Stimulated activated naive CD8-positive, alpha-beta T cell treated with anti-CD3 and anti-CD28 coated beads, Interleukin-15, Interleukin-2, amounts not matched to agents 100 U/mL and 50 U/mL, for 24 hours (primary cell): ENCODE results near the gene SCAI.
"Not testable (repeated sequence)": the region's sequence is repeated elsewhere in the genome, so short reads cannot be mapped to it uniquely, and the experiment has no call there.

Experiments used
- ATAC-seq: fragments of 150-1000 bp; cut with Tn5 transposase; one replicate; pipeline ENCODE4 v1.10.0; 2021
- DNase-seq: peaks from one replicate; pipeline ENCODE4 v3.0.0; 2021

SCAI gene

DNA sequence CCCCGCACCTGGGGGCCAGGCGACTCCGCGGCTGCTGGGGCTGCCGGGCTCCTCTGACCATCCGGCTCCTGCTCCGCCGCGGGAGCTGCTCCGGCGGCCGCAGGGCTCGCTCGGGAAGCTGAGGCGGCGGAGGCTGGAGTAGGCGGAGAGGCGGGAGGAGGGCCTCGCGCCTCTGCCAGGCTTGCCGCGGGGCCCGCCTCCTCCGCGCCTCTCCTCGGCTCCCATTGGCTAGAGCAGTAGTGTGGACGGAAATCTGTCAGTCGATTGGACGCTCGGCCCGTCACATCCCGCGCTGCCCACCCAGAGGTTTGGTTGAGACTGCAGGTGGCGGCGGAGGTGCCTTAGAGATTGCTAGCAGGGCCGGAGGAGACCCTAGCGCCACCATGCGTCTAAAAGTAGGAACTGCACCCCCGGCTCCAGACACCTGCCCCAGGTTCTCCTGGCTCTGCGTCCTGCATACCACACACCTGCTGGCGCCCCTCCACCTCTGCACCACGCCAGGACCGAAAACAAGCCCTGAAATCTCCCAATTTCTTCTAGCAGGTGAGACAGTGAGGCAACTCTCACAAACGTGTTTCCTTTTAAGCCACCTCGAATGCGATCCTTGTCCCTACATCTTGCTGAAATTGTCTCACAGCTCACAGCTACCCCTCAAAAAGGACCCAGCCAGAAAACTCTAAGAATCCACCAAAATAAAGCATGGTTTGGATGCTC is at the start of gene SCAI:
Gene SCAI, minus strand, starts transcription at position 152 of the 714 bp plus-strand sequence. Its CDS starts 91 bp downstream, at position 61.
- peak; percentile 96 for DNase-seq
- peak; percentile 100 for ATAC-seq

DNA sequence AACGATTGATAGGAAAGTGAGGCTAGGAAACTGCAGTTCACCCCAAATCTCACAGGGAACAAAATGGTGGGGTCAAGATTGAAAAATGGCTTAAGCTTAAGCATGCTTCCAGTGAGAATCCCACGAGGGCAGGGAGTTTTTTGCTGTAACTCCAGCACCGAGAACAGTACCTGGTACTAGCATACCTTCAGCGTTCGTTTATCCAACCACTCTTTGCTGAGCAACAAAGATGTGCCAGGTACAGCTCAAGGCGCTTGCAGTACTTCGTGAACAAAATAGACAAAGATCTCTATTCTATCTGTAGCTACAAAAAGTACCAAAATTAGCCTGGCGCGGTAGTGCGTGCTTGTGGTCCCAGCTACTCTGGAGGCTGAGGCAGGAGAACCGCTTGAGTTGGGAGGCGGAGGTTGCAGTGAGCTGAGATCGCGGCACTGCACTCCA is 47.1 kb upstream of the SCAI start:
- DNase-seq: peak; percentile 31

DNA sequence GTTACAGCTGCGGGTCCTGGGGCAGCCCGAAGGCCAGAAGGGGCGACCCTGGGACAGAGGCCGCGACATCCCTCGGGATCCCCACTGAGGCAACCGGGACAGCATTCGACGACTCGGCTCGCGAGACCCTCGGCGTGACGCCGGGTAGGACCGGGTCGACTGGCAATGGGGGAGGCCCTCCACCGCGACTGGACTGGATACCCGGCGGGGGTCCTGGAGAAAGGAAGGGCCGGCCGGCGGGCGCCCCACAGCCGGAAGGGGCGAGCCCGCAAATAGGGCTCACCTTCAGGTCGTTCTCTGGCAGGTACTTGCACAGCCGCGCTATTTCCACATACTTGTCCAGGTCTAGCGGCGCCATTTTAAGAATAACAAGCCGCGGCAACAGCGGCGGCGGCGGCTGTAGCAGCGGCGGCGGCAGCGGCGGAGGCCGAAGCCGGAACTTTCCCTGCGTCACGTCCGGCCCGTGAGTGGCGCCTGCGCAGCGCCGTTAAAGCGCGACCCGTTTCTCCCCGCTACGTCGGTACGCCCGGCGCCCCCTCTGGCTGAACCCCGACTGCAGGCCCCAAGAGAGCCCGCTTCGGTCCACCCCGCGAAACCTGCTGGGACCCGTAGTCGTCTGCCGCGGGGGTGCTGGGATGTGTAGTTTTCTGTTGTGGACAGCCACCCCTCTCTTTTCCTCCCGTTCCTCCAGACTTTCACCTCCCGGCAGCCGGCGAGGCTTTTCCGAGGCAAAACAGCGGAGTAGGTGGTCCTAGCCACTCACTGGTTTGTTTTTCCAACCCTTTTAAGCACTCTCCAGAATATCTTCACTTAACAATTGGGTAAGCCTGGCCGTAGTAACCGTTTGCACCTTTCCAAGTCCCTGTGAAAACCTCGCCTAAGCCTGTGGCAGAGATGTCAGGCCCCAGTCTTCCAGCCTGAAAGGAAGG is 46.3 kb upstream of the SCAI start, which contains the start of gene PPP6C:
Gene PPP6C, minus strand, starts transcription at position 443 of the 929 bp plus-strand sequence. Its CDS starts 85 bp downstream, at position 358.
- ATAC-seq: peak; percentile 98

More for the DNA sequence above, 47.1 kb upstream of the SCAI start:
- ATAC-seq: no peak

DNA sequence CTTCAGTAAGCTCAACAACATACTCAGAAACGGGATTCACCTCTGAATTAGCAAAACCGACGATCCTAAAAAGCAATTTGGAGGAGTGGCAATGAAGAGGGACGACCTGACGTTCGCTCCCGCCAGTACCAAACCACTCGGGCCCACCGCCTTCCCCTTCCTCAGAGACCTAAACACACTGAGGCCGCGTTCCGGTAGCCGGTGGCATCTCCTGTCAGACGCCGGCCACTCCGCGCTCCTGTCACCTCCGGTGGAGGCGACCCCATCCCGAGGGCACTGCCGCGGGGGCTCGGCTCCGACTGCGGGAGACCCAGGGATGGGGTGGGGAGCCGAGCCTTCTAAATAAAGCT is 45.7 kb upstream of the SCAI start:
- ATAC-seq: peak; percentile 1
- peak; percentile 51 for DNase-seq

More for the DNA sequence above, 46.3 kb upstream of the SCAI start, which contains the start of gene PPP6C:
- DNase-seq: peak; percentile 99

DNA sequence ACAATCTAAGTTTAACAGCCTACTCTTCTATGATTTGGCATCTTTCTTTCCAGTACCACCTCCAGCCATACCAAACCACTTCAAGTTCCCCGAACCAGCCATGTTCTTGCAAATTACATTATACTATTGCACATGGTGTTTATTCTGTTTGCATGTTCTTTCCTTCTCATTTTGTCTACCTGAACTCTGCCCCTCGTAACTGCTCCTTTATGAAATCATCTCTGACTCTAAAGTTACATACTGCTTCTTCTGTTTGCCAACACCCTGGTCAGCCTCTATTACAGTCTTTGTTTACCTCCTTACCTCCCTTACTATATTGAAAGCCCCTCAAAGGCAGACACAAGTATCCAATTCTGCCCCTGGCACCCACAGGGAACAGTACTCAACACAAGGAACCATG is 40.2 kb upstream of the SCAI start:
- ATAC-seq: no peak
- DNase-seq: no peak

DNA sequence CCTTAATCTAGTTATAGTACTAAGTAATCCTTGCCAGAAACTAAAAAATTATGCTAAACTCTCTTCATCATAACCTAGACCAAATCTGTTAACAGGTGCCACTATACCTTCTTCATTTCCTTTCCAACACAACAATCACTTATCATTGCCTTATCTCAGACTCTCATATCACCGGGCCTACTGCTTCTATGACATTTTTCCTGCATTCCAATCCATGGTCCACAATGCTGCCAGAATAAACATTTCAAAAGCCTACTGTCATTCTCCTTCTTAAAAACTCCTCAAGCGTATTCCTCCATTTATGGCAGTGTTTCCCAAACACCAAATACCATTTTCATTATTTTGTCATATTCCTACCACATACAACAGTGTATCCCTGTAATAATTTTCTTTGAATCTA is 39.7 kb upstream of the SCAI start:
- no peak for ATAC-seq
- DNase-seq: no peak

DNA sequence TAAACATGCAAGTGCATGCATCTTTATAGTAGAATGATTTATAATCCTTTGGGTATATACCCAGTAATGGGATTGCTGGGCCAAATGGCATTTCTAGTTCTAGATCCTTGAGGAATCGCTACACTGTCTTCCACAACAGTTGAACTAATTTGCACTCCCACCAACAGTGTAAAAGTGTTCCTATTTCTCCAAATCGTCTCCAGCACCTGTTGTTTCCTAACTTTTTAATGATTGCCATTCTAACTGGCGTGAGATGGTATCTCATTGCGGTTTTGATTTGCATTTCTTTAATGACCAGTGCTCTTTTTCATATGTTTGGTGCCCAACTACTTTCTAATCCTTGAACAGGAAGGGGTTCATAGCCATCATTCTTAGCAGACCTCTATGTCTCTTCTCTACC is 38.4 kb upstream of the SCAI start:
- ATAC-seq: not testable (repeated sequence)

DNA sequence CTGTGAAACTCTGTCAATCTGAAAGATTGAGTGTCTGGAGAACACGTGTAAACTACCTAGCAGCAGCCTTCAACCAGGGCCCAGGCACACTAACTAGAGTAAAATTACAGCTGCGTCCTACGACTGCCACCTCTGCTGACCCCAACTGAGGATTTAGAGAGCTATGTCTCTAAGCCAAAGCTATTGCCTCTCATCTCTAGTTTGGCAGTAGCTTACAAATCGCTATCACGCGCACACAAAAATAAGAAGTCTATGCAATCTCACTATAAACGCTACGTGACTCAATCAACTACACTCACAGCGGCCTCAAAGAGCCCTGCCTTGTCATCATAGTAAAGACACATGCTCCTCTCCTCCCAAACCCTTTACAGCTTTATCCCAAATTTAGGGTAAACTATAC is 37.5 kb upstream of the SCAI start:
- no peak for ATAC-seq

More for the DNA sequence above, 38.4 kb upstream of the SCAI start:
- DNase-seq: not testable (repeated sequence)

DNA sequence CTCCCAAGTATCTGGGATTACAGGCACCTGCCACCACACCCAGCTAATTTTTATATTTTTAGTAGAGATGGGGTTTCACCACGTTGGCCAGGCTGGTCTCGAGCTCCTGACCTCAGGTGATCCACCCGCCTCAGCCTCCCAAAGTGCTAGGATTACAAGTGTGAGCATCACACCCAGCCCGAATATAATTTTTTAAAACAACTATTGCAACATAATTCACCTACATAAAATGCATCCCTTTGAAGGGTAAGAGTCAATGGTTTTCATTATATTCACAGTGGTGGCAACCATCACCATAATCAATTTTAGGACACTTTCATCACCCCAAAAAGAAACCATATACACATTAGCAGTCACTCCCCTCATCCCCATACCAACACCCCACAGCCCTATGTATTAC is 36.4 kb upstream of the SCAI start:
- not testable (repeated sequence) for DNase-seq, ATAC-seq

More for the DNA sequence above, 37.5 kb upstream of the SCAI start:
- no peak for DNase-seq

DNA sequence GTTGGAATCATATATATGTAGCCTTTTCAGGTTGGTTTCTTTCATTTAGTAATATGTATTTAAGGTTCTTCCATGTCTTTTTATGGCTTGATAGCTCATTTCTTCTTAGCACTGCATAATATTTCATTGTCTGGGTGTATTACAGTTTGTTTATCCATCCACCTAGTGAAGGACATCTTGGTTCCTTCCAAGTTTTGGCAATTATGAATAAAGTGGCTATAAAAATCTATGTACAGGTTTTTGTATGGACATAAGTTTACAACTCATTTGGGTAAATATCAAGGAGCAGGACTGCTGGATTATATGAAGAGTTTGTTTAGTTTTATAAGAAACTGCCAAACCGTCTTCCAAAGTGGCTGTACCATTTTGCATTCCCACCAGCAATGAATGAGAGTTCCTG is 34.6 kb upstream of the SCAI start:
- ATAC-seq: no peak
- no peak for DNase-seq

DNA sequence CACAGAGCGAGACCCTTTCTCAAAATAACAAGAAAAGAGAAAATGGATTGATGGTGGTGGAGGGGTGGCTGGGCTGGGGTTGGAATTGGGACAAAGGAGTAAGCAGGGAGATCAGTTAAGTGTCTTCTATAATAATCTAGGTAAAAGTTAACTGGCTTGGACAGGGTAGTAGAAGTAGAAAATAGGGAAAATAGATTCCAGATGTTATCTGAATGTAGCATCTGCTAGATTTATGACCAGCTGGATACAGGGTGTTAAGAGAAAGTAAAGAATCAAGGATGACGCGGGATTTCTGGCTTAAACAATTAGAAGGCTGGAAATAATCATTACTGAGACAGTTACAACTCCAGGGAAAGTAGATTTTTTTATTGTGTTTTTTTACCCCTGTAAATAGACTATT is 33.3 kb upstream of the SCAI start:
- ATAC-seq (no peak), DNase-seq (no peak)

DNA sequence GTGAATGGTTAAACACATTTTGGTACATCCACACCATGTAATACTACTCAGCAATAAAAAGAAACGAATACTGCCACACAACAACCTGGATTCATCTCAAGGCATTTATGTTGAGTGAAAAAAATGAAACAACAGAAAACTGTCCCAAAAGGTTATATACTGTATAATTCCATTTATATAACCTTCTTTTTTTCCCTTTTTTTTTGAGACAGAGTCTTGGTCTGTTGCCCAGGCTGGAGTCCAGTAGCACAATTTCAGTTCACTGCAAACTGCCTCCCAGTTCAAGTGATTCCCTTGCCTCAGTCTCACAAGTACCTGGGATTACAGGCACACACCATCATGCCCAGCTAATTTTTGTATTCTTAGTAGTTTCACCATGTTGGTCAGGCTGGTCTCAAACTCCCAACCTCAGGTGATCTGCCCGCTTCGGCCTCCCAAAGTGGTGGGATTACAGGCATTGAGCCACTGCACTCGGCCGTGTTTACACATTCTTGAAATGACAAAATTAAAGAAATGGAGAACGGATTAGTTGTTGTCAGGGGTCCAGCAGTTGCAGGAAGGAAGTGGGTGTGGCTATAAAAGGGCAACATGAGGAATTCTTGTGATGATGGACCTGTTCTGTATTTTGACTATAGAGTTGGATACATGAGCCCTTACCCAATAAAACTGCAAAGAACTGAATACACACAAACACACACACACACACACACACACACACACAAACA is 28.9 kb upstream of the SCAI start:
- no peak for DNase-seq
- no peak for ATAC-seq

DNA sequence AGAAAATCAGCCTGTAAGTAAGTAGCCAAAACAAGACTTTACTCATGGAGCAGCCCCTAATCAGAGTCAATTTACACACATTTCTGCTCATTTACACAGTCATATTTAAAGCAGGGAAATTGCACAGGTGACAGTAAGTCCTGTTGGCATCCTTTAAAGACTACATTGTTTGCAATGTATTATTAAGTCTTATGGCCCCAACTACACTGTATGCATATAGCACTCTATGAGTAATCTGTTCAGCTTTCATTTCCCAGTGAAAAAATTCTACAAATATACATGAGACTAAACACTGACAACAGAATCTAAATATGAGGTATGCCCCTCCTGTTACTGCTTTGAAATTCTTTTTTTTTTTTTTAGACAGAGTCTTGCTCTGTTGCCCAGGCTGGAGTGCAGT is 26.6 kb upstream of the SCAI start:
- DNase-seq: no peak
- ATAC-seq: no peak

DNA sequence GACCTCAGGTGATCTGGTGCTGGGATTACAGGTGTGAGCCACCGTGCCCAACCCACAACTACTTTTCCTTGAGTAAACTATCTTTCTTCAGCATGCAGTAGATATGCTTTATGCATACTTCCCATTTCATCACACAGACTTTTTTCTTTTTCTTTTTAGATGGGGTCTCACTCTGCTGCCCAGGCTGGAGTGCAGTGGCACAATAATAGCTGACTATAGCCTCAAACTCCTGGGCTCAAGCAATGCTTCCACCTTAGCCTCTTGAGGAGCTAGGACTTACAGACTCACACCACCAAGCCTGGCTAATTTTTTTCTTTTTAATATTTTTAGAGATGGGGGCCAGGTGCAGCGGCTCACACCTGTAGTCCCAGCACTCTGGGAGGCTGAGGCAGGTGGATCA is 23.4 kb upstream of the SCAI start:
- no peak for DNase-seq

DNA sequence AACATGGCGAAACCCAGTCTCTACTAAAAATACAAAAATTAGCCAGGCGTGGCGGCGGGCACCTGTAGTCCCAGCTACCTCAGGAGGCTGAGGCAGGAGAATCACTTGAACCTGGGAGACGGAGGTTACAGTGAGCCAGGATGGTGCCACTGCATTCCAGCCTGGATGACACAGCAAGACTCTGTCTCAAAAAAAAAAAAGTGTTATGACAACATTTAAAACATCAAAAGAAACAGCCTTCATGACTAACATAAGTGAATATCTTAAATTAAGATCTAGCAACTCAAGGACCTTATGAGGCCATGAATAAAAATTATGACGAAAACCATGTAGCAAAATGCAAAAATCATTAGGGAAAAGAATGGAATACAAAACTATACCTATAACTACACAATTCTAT is 19.6 kb upstream of the SCAI start:
- ATAC-seq: not testable (repeated sequence)

More for the DNA sequence above, 23.4 kb upstream of the SCAI start:
- no peak for ATAC-seq

DNA sequence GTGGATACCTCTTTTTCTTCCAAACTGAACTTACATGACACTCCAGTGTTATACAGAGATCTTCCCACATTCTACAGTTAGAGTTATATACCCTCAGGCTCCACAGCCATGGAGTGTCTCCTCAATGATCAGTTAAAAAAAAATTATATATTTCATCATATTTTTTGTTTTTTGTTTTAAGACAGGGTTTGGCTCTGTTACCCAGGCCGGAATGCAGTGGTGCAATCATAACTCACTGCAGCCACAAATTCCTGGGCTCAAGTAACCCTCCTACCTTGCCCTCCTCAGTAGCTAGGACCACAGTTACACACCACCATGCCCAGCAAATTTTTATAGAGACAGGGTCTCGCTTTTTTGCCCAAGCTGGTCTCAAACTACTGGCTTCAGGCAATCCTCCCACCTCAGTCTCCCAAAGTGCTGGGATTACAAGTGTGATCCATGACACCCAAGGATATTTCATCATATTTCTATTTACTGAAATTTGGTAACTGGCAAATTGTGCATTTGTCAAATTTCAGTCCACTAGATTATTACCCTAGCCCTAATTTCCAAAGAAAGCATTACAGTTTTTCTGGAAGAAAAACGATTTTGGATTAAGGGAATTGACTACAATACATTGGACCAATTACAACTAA is 18.1 kb upstream of the SCAI start:
- DNase-seq (no peak), ATAC-seq (no peak)

More for the DNA sequence above, 19.6 kb upstream of the SCAI start:
- not testable (repeated sequence) for DNase-seq

DNA sequence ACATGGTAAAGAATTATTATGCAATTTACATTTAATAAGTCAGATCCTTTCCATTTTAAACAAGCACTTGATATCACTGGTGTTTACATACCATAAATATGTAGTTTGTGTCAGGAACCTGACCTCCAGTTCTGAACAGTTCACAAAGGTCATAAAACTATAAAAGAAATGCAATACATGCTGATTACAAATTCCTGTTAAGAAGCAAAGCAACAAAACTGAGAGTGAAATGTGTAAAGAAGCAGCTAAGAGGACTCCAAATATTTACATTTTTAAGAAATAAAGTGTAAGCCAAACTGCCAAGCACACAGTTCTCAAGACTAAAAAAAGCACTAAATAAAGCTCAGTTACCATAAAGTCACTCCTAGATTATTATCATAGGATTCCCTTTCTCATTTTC is 17.4 kb upstream of the SCAI start:
- ATAC-seq (no peak), DNase-seq (no peak)

DNA sequence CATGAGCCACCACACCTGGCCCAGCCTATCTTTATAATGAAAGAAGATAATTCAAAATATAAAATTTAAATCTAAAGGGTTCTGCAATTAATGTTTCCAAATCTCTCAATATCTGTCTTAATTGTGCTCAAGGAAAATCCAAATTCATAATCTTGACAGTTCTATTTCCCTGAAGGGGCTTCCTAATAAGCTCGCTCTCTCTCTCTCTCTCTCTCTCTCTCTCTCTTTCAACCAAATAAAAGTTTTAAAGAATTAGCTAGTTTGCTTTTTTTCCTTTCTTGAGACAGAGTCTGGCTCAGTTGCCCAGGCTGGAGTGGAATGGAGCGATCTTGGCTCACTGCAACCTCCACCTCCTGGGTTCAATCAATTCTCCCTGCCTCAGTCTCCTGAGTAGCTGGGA is 13.2 kb upstream of the SCAI start:
- no peak for DNase-seq
- ATAC-seq: no peak

DNA sequence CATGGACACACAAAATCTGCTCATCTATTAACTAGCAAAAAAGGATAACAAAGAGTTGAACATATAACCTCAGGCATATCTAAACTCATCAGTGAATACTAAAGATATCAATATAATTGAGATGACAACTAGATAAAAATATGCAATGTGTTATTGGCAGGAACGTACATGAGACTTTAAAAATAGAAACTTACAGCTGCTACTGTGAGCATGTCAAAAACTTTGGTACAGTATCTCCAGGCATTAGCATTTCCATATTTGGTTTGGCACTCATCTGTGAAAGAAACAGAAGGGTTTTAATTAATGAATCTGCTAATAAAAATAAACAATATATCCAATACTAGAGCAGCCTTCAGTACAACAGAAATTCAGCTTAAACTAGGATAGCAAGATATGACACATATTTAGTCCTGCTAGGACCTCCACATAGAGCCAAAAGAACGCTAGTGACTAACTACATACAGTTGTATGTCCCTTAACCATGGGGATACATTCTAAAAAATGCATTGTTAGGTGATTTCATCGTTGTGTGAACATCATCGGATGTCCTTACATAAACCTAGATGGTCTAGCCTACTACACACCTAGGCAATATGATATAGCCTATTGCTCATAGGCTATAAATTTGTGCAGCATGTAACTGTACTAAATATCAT is 10.5 kb upstream of the SCAI start:
- DNase-seq (no peak), ATAC-seq (no peak)

DNA sequence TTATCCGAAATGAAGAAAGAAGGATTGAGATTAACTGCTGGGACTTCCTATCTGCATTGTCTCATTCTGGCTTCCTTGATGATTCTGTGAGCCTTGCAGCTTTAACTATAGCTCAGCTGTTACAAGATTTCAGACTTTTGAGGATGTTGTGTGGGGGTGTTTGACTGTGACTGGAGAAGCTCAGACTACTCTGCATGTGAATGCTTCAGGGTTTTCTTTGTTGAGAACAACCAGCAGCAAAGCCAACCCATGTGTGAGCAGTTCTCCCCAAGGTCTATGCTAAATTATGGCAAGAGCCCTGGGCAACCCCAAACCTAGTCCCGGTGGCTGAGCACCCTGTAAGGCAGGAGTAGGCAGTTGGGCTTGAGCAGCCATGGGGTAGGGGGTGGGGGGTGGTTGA is 8.4 kb upstream of the SCAI start:
- no peak for DNase-seq

More for the DNA sequence above, 8.4 kb upstream of the SCAI start:
- no peak for ATAC-seq
